ENCODE data around the gene INTS7. TPM values are rescaled to one million over a fixed set of nuclear protein-coding genes. Genes with fewer than 3 reads are reported as not detected.

The INTS7 gene
- polyA plus RNA-seq, 1 of the 3 experiments (the other 2 are of a cell fraction) = 8.7 TPM

- TF ChIP-seq GABPA (IDR thresholded peaks at IDR 0.05; ENCODE audit: low read depth) (no peak), GATA2 (CRISPR knock-in tag; IDR thresholded peaks at IDR 0.05) (no peak)
Measured at GRCh38 chr1:211991695-211992094, 43.7 kb downstream of the INTS7 start (continued).

- H3K27me3 ChIP-seq (ENCODE audit: insufficient read depth) = no peaks in the 10 kb centered on the region
- H3K36me3 ChIP-seq (replicated peaks in 1 of 2; ENCODE audit: control insufficient read depth in 1 of 2, insufficient read depth in 2 of 2, low read length in 1 of 2) = peaks cover 32 to 45% of the 10 kb centered on the region in 2 experiments
- 98% methylated on average over 7 of the region's 7 CpGs for WGBS (ENCODE audit: low lambda C conversion rate)
- H3K9me3 ChIP-seq = no peaks in the 10 kb centered on the region
- no peaks in the 10 kb centered on the region for H3K79me2 ChIP-seq (ENCODE audit: insufficient read depth)
- DNase-seq = no peak
- H3K9ac ChIP-seq = no peak overlapping the region
- H3K4me3 ChIP-seq (ENCODE audit: low read depth in 2 of 2, low read length in 1 of 2) = no peak overlapping the region
- no peak overlapping the region for H3K4me2 ChIP-seq
- no peaks in the 10 kb centered on the region for H4K20me1 ChIP-seq (ENCODE audit: insufficient read depth)
- no peaks in the 10 kb centered on the region for H3K9me2 ChIP-seq
- POLR2A ChIA-PET = no interaction called here
- no peaks in the 10 kb centered on the region for H3F3A ChIP-seq (replicated peaks; ENCODE audit: insufficient read depth)
- CTCF ChIA-PET = interaction anchor here (1.1 to 1.4 kb wide), 3 partner anchors 26 to 306 kb away, joined by 3 to 4 read pairs (median 4); no protein-coding TSS in a partner anchor
- H3K4me1 ChIP-seq (ENCODE audit: control insufficient read depth in 1 of 2, insufficient read depth in 2 of 2, low read depth in 1 of 2, low read length in 1 of 2) = no peaks in the 10 kb centered on the region
- H2AFZ ChIP-seq (ENCODE audit: low read depth) = no peak overlapping the region
- TF ChIP-seq FOXM1 (IDR thresholded peaks at IDR 0.05; ENCODE audit: low read depth) = no peak
- TF ChIP-seq RFX5 (IDR thresholded peaks at IDR 0.05; ENCODE audit: low read length) = no peak
- TF ChIP-seq USF2 (IDR thresholded peaks at IDR 0.05; ENCODE audit: borderline replicate concordance, low read depth, low read length) = no peak
- no peak for TF ChIP-seq NFIC (IDR thresholded peaks at IDR 0.05; ENCODE audit: borderline replicate concordance)
- TF ChIP-seq MEF2A (IDR thresholded peaks at IDR 0.05; ENCODE audit: borderline replicate concordance, low read depth) = no peak
- TF ChIP-seq POLR2AphosphoS5 (IDR thresholded peaks at IDR 0.05; ENCODE audit: low read depth, low read length) = no peak
- TF ChIP-seq ELF1 (IDR thresholded peaks at IDR 0.05) = no peak
- no peak for TF ChIP-seq NRF1 (IDR thresholded peaks at IDR 0.05; ENCODE audit: low read depth, low read length)
- TF ChIP-seq REST (IDR thresholded peaks at IDR 0.05; ENCODE audit: low read depth, low read length) = no peak
- H3K27ac ChIP-seq (ENCODE audit: low read depth in 2 of 2, low read length in 1 of 2) = no peak overlapping the region
Measured at GRCh38 chr1:211986628-211987254, 48.6 kb downstream of the INTS7 start.
